Superior temporal gyrus (tissue), 1 donor: Measurements from ENCODE around the gene CYB5D1.

ENCODE experiments used
- DNase-seq: peaks from one replicate; pipeline ENCODE4 v3.0.0-alpha.2; 2016; ENCODE audit errors: extremely low spot score

CYB5D1 gene

GRCh38 chr17:7833795-7834541 lies 23.8 kb upstream of the CYB5D1 start, which contains the start of gene KDM6B:
TSS of gene KDM6B (plus strand) at chr17:7834217. CDS start at chr17:7845555, 11,338 bp downstream.
- peak; percentile 76 for DNase-seq

GRCh38 chr17:7834542-7834956 lies 23.3 kb upstream of the CYB5D1 start:
- DNase-seq, result peak; percentile 36

- peak; percentile 96 for DNase-seq
Observed at GRCh38 chr17:7834957-7835813, 22.6 kb upstream of the CYB5D1 start.

- peak; percentile 70 for DNase-seq
Observed at GRCh38 chr17:7835814-7836595, 21.8 kb upstream of the CYB5D1 start.

GRCh38 chr17:7836596-7837407 lies 21.0 kb upstream of the CYB5D1 start:
- peak; percentile 56 for DNase-seq

GRCh38 chr17:7837408-7838088 lies 20.3 kb upstream of the CYB5D1 start:
- peak; percentile 27 for DNase-seq

GRCh38 chr17:7838090-7839075 lies 19.4 kb upstream of the CYB5D1 start:
- no peak for DNase-seq

- no peak for DNase-seq
Observed at GRCh38 chr17:7839190-7839875, 18.5 kb upstream of the CYB5D1 start.

GRCh38 chr17:7839876-7840261 lies 17.9 kb upstream of the CYB5D1 start:
- DNase-seq, result no peak

GRCh38 chr17:7840441-7840840 lies 17.4 kb upstream of the CYB5D1 start:
- DNase-seq, result no peak

GRCh38 chr17:7840875-7841274 lies 16.9 kb upstream of the CYB5D1 start:
- DNase-seq, result no peak

GRCh38 chr17:7841396-7841914 lies 16.3 kb upstream of the CYB5D1 start:
- DNase-seq, result peak; percentile 73

GRCh38 chr17:7841915-7842379 lies 15.9 kb upstream of the CYB5D1 start:
- DNase-seq, result peak; percentile 92

GRCh38 chr17:7842380-7843256 lies 15.2 kb upstream of the CYB5D1 start:
- DNase-seq, result no peak

- DNase-seq, result peak; percentile 54
Observed at GRCh38 chr17:7843257-7843535, 14.6 kb upstream of the CYB5D1 start.

GRCh38 chr17:7843536-7844291 lies 14.1 kb upstream of the CYB5D1 start:
- DNase-seq, result peak; percentile 46
